ENCODE results near the gene CHD2.

DNA sequence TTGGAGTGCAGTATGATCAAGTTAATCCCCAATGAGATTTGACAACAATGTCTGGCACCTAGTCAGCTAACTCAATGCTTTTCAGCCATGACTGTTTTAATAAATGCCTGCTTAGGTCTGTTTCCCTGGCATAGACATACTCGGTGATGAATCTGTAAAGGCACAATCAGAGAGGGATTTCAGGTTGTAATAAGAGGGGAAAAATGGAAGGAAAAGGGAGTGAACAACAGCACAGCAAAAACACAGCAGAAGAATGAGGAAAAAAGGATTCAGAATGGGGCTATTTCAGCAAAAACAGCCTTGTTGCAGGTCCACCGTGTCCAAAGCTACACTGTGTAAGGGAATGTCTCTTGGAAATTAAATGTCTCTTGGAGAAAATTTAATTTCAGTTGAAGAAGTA lies 19.3 kb upstream of the CHD2 start:
- no peak for TF ChIP-seq CTCF (IDR thresholded peaks at IDR 0.05; ENCODE audit: insufficient read depth, low read depth, low read length)
- TF ChIP-seq EZH2 (IDR thresholded peaks at IDR 0.05; ENCODE audit: insufficient read depth, low read length): no peak

Measured in astrocyte (in vitro differentiated cells and primary cell).